Endometrium (tissue), 2 donors: ENCODE measurements around the gene ZNF236.
"Not testable (repeated sequence)": the region's sequence is repeated elsewhere in the genome, so short reads cannot be mapped to it uniquely, and the experiment has no call there.

Source experiments
- FAIRE-seq: peaks from 2 replicates; lab custom pipeline; 2012; peaks lifted over from hg19 to GRCh38; lab: Jason Lieb, UNC
- donor health status: control.
- donor health status: control.

ZNF236 gene

DNA sequence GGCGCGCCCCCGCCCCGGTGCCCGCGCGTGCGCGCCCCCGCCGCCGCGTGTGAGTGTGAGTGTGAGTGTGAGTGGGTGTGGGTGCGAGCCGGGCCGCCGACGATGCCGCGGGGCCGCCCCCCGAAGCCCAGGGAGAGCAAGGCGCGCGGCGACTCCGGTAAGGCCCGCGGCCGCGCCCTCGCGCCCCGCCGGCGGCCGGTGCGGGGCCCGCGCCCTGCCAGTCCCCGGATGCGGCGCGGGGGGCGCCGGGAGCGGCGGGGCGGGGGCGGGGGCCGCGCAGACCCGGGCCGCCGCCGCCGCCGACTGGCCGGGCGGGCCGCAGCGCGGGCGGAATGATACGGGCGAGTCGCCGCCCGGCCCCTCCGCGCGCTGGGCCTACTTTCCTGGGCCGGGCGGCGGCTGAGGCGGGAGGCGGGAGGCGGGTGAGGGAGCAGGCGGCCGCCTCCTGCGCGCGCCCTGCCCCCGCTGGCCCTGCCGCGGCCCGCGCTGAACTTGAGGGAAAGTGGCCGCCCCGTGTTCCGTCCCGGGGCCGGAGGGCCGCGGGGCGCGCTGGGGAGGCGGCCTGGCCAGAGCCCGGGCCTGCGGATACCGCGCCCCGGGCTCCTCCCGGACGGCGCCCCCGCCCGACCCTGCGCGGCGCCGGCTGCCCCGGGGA, at the start of gene ZNF236:
Gene ZNF236 (plus strand): TSS at position 52 of the 655 bp plus-strand sequence. CDS start 51 bp downstream, at position 103.
- no peak for FAIRE-seq

DNA sequence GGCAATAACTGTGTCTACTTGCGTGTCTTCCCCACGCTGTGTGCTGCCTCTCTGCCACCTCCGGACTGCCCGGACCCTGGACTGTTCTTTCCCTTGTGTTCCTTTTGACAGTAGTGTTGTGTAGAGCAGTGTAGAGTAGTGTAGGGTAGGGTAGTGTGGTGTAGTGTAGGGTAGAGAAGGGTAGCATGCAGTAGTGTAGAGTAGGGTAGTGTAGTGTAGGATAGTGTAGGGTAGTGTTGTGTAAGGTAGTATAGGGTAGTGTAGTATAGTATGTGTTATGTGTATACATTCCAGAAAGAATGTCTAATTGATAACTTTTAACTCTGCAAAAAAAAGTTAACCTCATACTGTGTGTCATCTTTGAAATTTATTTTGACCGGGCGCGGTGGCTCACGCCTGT, 49.7 kb upstream of the ZNF236 start:
- FAIRE-seq: no peak

DNA sequence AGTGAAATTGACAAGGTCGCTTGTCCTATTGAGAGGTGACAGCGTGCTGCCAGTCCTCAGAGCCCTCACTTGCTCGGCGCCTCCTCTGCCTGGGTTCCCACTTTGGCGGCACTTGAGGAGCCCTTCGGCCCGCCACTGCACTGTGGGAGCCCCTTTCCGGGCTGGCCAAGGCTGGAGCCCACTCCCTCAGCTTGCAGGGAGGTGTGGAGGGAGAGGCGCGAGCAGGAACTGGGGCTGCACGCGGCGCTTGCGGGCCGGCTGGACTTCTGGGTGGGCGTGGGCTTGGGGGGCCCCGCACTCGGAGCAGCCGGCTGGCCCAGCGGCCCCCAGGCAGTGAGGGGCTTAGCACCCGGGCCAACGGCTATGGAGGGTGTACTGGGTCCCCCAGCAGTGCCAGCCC, 45.3 kb upstream of the ZNF236 start:
- not testable (repeated sequence) for FAIRE-seq

DNA sequence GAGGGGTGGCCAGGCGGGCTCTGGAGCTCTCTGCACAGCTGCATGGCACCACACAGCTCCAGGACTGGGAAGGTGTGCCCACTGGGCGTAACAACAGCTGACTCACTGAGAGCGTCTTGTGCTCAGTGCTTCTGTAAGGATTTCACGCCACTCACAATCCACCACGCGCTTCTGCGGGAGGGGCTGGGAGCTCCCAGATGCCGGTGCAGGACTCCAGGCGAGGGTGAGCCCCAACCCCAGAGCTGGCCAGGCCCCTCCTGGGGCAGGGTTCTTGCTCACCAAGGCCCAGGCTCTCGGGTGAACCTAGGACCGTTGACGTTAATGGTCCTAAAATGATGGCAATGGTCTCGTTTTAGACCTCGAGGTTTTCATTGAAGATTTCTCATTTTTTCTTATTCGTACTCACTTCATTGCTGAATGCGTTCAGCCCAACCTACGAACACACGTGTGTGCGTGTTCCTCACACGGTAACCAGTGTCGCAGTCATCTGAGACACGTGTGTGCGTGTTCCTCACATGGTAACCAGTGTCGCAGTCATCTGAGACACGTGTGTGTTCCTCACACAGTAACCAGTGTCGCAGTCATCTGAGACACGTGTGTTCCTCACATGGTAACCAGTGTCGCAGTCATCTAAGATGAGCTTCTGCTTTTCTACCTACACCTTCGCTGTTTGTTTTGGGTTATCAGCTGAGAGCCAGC, 38.4 kb upstream of the ZNF236 start:
- no peak for FAIRE-seq

DNA sequence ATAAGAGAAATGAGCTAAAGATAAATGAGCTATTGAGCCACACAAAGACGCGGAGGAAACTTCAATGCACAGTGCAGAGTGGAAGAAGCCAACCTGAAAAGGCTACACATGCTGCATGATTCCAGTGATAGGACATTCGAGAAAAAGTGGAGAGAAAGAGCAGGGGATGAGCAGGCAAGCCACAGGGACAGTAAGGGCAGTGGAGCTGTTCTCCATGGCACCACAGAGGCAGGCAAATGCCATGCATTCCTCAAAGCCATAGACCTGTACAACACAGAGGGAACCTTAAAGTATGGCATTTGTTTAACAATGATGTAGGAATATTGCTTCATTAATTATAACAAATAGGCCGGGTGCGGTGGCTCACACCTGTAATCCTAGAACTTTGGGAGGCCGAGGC, 36.5 kb upstream of the ZNF236 start:
- FAIRE-seq: no peak

DNA sequence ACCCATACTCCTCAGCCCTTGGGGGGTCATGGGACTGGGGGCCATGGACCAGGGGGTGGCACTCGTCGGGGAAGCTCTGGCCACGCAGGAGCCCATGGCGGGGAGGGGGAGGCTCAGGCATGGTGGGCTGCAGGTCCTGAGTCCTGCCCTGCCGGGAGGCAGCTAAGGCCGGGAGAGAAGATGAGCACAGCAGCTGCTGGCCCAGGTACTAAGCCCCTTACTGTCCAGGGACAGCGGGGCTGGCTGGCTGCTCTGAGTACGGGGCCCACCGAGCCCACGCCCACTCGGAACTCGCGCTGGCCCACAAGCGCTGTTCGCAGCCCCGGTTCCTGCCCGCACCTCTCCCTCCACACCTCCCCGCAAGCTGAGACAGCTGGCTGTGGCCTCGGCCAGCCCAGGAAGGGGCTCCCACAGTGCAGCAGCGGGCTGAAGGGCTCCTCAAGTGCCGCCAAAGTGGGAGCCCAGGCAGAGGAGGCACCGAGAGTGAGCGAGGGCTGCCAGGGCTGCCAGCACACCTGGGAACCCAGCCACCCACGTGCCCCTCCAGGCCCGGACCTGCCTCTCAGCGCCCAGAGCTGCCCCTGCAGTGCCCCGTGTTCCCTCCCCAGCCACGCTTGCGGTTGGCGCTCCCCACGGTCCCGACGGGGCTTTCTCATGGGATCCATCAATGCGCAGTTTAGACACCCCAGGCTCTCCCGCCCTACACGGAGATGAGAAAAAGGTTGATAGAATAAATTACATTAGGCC, 33.6 kb upstream of the ZNF236 start:
- no peak for FAIRE-seq

DNA sequence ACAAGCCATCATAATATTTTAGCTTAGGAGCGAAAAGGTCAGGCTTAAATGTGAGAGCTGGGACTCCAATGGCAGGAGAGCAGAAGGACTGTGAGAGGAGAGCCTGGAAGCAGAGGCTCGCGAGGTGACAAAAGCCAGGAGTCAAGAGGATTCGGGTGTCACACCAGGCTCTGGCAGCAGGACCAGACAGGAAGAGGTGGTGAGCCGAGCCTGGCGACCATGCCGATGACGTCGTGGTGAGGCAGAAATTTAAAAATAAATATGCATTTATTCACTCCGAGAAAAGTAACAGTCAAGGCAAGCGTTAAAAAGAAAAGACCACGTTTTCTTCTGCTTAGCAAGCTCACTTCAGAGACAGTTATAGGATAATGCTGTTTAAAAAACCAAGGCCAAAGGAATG, 31.3 kb upstream of the ZNF236 start:
- FAIRE-seq: no peak

DNA sequence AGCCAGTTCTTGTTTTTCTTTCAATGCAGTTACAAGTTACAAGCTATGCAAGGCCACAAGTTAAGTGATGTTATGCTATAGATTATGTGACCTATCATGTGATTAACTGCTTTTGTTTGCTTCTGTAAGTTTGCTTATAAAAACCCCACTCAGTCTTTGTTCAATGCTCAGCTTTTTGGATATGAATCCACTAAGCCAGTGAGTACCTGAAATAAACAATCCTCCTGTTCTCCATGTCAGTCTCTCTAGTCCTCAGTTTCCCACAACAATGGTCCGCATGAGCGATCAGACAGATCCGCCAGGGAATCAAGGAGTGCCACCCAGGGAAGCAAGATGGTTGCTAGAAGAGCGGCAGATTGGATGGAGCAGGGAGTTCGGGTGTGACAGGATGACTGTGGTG, 30.7 kb upstream of the ZNF236 start:
- FAIRE-seq: no peak

DNA sequence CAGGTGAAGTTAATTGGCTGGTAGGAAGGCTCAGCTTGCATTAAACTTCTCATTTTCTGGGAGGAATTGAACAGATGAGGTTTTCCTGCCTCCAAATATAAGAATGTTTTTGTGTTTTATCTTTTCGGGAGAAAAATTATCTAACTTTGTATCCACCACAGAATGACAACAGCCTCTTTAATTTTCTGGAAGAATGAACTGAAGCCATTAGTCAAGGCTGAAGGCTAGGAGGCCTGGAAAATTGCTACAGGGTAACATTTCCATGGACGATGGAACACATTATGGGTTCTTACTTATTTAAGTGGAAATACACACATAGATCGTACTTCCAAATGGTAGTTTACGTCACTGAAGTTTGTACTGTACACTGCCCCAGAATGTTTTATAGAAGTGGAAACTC, 28.0 kb upstream of the ZNF236 start:
- no peak for FAIRE-seq

DNA sequence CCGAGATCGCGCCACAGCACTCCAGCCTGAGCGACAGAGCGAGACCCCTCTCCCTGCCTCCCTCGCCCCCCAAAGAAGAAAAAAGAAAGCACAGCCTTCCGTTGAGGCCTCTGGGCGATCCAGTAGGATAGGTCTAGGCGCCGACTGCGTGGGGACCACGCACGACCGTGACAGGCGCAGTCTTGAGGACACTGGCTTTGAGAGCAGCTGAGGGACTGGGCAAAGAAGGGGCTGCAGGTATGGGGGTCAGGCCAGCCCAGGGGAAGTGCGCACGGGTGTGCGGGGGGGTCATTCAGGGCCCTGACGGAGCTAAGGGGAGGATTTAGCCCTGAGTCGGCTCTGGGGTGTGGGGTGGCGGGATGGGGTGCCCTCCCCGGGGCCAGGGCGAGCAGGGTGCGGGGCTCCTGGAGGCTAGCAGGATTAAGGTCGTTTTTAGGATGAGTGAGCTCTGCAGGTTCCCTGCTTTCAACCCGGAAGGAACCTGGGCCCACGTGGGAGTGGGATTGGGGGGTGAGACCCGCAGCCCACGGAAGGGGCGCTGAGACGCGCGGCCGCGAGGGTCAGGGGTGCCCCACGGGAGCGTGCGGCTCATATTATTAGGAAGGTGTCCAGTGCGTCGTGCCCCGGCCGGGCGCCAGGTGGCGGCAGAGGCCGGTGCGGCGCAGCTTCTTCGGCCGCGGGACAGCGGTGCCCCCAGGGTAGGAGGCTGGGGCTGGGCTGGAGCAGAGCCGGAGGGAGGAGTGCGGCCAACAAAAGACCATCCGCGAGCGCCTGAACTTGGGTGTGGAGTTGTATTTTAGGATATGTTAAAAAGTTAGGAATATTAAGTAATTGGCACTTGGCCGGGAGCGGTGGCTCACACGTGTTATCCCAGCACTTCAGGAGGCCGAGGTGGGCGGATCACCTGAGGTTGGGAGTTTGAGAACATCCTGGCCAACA, 20.5 kb upstream of the ZNF236 start:
- FAIRE-seq: no peak

DNA sequence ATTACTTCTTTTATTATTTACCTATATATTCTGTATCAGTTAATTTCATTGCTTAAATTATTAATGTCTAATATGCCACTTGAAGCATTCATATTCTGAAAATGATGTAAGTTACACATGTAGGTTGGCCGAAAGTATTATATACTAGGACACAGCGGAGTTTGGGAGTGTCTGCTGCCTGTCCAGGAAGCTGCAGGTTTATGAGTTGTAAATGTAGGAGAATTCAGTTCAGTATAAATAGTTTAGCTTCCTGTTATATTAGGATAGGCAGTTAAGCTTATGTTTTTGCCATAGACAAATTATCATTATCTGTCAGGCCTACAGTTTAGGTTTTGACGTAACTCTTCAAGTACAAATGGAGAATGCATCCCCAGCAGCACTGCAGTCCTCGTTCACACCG, 18.9 kb upstream of the ZNF236 start:
- no peak for FAIRE-seq

DNA sequence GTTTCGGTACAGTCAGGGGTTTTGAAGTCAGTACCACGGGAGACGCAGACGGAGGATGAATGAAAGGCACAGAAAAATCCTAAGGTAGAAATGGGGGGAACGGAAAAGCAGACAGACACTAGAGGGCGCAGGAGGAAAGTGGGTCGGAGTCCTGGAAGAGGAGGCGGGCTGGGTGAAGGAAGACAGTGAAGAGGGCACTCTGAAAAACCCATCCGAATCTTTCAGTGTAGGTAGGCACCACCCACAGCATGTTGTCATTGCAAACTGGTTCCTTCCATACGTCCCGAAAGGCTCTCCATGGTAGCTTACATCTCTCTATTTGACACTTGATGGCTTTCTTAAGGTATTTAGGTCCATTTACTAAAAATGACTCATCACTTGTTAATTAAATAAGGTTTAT, 18.5 kb upstream of the ZNF236 start:
- no peak for FAIRE-seq

DNA sequence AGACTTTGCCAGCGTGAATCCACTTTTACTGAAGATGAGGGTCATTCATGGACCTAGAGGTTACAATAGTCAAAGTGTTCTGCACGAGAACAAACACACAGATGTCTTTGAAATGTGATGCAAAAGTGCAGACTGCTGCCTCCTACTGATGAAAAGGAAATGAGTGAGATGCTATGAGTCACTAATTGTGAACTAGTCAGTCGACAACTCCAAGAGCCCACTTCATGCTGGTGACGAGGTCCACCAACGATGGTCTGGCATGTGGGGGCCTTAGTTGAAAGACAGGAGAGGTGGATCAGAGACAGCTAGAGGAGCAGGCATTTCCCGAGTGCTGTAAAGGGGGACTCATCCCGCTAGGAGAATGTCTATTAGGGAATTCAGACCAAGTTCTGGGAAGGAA, 17.1 kb upstream of the ZNF236 start:
- FAIRE-seq: no peak

DNA sequence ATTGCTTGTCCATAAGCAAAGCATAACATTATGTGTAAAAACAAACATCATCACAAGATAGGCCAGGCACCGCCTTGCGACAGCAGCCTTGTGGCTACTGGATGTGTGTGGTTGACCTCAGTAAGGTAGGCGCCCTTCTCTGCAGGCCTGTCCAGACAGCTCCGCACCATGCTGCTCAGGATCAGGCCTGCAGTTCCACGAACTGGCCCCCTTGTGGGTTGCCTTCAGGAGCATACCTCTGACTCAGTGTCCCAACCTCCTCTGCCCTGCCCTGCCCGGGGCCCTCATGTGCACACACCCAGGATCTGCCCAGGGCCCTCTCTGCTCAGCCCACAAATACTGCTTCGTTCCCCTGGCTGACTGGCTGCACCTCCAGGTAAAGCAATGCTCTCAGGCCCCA, 16.1 kb upstream of the ZNF236 start:
- no peak for FAIRE-seq

DNA sequence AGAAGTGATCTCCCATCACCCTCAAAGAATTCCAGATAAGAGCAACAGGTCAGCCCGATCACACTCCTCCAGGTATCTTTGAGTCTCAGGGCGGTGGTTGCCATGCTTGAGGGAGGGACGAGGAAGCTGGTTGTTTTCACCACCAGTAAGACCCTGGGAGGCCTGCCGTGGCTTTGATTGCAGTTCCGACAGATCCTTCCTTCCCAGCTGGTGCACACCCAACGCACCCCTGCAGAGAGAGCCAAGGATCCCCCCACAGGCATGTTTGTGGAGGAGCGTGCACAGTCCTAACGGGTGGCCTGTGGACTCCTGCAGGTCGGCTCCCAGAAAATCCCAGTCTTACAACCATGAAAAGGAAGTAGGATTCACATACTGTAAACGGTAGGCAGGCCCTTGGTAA, 13.8 kb upstream of the ZNF236 start:
- FAIRE-seq: no peak

DNA sequence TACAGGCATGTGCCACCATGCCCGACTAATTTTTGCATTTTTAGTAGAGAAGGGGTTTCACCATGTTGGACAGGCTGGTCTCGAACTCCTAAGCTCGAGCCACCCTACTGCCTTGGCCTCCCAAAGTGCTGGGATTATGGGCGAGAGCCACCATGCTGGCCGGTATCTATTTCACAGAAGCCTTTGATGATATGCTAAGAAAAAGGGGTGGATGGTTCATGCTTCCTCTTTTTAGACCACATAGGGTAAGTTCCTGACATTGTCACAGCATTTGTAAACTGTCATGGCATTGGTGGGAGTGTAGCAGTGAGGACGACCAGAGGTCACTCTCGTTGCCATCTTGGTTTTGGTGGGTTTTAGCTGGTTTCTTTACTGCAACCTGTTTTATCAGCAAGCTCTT, 10.8 kb upstream of the ZNF236 start:
- not testable (repeated sequence) for FAIRE-seq

DNA sequence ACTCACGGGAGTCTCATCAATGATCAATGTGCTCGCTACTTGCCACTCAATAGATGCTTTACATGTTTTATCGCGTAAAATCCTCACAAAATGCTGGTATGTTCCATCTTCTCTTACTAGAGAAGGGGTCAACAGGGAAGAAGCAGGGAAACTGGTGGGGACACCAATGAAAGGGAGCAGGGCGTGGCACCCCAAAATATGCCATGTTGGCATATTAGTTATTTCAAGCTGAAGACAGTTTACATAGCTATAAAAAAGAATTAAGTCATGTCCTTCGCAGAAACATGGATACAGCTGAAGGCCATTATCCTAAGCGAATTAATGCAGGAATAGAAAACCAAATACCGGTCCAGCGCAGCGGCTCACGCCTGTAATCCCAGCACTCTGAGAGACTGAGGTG, 8.1 kb upstream of the ZNF236 start:
- FAIRE-seq: no peak

DNA sequence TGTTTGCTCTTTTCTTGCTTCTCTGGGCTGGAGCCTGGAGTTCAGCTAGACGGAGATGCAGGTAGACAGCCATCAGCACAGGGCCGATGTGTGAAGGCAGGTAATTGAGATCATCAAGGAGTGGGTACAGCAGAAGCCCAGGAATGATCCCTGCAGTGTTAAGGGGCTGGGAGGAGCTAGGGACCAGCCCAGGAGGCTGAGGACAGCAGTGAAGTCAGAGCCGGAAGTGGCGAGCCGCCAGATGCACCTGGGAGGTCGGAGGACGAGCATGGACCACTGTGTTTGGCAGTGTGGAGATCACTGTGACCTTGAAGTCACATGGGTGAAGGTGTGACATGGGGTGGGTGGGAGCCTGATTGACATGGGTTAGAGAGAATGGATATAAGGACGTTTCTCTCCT, 6.2 kb upstream of the ZNF236 start:
- FAIRE-seq: no peak

DNA sequence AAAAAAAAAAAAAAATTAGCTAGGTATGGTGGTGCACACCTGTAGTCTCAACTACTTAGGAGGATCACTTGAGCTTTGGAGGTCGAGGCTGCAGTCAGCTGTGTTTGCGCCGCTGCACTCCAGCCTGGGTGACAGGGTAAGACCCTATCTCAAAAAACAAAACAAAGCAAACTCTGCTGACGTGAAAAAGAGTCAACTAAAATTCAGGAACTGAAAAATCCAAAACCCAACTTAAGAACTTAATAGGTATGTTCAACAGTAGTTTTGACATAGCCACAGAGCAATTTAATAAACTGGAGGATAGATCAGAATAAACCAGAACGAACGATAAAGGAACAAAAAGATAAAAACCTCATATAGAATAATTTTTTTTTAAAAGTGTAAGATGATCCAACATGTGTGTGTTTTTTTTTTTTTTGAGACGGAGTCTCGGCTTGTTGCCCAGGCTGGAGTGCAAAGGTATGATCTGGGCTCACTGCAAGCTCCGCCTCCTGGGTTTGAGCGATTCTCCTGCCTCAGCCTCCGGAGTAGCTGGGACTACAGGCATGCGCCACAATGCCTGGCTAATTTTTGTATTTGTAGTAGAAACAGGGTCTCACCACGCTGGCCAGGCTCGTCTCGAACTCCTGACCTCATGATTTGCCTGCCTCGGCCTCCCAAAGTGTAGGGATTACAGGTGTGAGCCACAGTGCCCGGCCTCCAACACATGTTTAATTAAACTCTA, 4.3 kb upstream of the ZNF236 start:
- FAIRE-seq: no peak

DNA sequence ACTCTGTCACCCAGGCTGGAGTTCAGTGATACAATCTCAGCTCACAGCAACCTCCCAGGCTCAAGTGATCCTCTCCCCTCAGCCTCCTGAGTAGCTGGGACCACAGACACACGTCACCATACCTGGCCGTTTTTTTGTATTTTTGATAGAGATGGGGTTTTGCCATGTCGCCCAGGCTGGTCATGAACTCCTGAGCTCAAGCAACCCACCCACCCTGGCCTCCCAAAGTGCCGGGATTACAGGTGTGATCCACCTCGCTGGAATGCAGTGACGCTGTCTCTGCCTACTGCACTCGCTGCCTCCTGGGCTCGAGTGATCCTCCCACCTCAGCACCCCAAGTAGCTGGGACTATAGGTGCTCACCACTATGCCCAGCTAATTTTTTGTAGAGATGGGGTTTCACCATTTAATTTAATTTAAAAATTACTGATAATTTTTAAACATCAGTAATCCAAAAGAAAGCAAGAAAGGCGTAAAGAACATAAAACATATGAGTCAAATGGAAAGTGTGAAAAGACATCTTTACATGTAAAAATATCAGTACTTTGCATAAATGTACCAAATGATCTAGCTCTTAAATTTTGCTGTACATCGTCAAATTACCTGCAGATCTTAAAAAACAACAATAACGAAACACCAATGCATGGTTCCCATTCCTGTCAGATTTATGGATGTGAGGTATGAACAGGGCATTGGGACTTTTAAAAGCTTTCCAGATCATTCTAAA, 2.8 kb upstream of the ZNF236 start:
- FAIRE-seq: no peak

DNA sequence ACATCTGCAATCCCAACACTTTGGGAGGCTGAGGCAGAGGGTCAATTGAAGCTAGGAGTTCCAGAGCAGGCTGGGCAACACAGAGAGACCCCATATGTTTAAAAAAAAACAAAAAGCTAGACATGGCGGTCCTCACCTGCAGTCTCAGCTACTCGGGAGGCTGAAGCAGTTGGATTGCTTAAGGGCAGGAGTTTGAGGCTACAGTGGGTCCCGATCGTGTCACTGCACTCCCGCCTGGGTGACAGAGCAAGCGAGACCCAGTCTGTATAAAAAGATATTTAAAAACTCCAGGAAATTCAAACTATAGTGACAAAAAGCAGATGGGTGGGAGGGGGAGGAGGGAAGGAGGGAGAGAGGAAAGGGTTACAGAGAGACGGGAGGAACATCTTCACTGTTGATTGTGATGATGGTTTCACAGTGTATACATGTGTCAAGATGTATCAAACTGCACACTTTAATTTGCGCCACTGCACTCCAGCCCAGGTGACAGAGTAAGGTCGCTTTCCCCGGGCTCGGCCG, 942 bp upstream of the ZNF236 start:
- FAIRE-seq: no peak
